Measurements from ENCODE around the gene GDAP1L1. TPM values are rescaled to one million over a fixed set of nuclear protein-coding genes. Genes with fewer than 3 reads are reported as not detected.

The GDAP1L1 gene
- total and polyA plus RNA-seq, 2 donors (not counting 3 experiments of a cell fraction or from before 2014, with no cell fraction given): not detected

GRCh38 chr20:44221368-44221954 is 25.6 kb upstream of the GDAP1L1 start:
- intact Hi-C loops (cut with micrococcal nuclease): no loop called here
- Histone ChIP-seq H3K27me3 (ENCODE audit: control insufficient read depth in 2 of 2, insufficient read depth in 2 of 2, low read length in 2 of 2) (no peaks in the 10 kb centered on the region), H3K79me2 (ENCODE audit: control insufficient read depth, insufficient read depth, low read length) (no peaks in the 10 kb centered on the region), H2AFZ (ENCODE audit: low read depth, low read length) (no peak overlapping the region), H4K20me1 (replicated peaks; ENCODE audit: control insufficient read depth, extremely low read depth, insufficient read depth, low read length) (no peaks in the 10 kb centered on the region), H3K4me3 (replicated peaks in 1 of 3; ENCODE audit: insufficient read depth in 1 of 3, low read depth in 1 of 3, low read length in 3 of 3) (no peak overlapping the region), H3K9me1 (replicated peaks; ENCODE audit: control insufficient read depth, extremely low read depth, insufficient read depth, low read length) (no peaks in the 10 kb centered on the region), H3K27ac (ENCODE audit: insufficient read depth, low read depth, low read length) (no peak overlapping the region), H3K9ac (replicated peaks; ENCODE audit: extremely low read depth, insufficient read depth, low read length) (no peak overlapping the region), H3K4me2 (ENCODE audit: insufficient read depth, low read length) (no peak overlapping the region), H3K4me1 (ENCODE audit: control insufficient read depth, extremely low read depth, insufficient read depth, low read length) (no peaks in the 10 kb centered on the region), H3K36me3 (ENCODE audit: control insufficient read depth in 2 of 2, extremely low read depth in 1 of 2, insufficient read depth in 2 of 2, low read length in 2 of 2) (no peaks in the 10 kb centered on the region), H3K9me3 (replicated peaks; ENCODE audit: control insufficient read depth, insufficient read depth, low read length) (no peaks in the 10 kb centered on the region)
- no peak for FAIRE-seq
- ChIA-PET POLR2A (no interaction called here), CTCF (interaction anchor here (1.1 to 1.3 kb wide), 2 partner anchors 9 to 89 kb away, joined by 3 read pairs; partner anchors contain the start of gene FITM2)
- TF ChIP-seq EZH2 (IDR thresholded peaks at IDR 0.05; ENCODE audit: borderline replicate concordance, low read depth, low read length, severe bottlenecking): no peak
- TF ChIP-seq, protein P1, sequence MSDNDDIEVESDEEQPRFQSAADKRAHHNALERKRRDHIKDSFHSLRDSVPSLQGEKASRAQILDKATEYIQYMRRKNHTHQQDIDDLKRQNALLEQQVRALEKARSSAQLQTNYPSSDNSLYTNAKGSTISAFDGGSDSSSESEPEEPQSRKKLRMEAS (IDR thresholded peaks at IDR 0.05; ENCODE audit: insufficient read depth, insufficient read length): no peak
- no peak for TF ChIP-seq POLR2AphosphoS5 (IDR thresholded peaks at IDR 0.05; ENCODE audit: insufficient read depth, low read depth, low read length)
- no peak for TF ChIP-seq JUN (IDR thresholded peaks at IDR 0.05; ENCODE audit: borderline replicate concordance, insufficient read depth, insufficient read length, low read depth)
- no peak for TF ChIP-seq MYC (IDR thresholded peaks at IDR 0.05; ENCODE audit: low read depth, low read length)
- TF ChIP-seq FOS (IDR thresholded peaks at IDR 0.05; ENCODE audit: borderline replicate concordance, insufficient read depth, low read length): no peak
- TF ChIP-seq POLR2A (IDR thresholded peaks at IDR 0.05; ENCODE audit: low read depth, low read length): no peak
- BruUV-seq (replicated peaks): no TSS peak
- dilution Hi-C loops (cut with MboI; ENCODE audit: extremely low pct_ligation_motif_present, low sequenced_read_pairs): no loop called here
- DNase-seq (ENCODE audit: low read depth, low spot score): no peak

- Histone ChIP-seq H3K9me1 (replicated peaks; ENCODE audit: control insufficient read depth, extremely low read depth, insufficient read depth, low read length) (no peaks in the 10 kb centered on the region), H3K27ac (ENCODE audit: insufficient read depth, low read depth, low read length) (no peak overlapping the region), H3K36me3 (ENCODE audit: control insufficient read depth in 2 of 2, extremely low read depth in 1 of 2, insufficient read depth in 2 of 2, low read length in 2 of 2) (no peaks in the 10 kb centered on the region), H3K9ac (replicated peaks; ENCODE audit: extremely low read depth, insufficient read depth, low read length) (no peak overlapping the region), H3K4me2 (ENCODE audit: insufficient read depth, low read length) (no peak overlapping the region), H3K79me2 (ENCODE audit: control insufficient read depth, insufficient read depth, low read length) (no peaks in the 10 kb centered on the region), H3K27me3 (ENCODE audit: control insufficient read depth in 2 of 2, insufficient read depth in 2 of 2, low read length in 2 of 2) (no peaks in the 10 kb centered on the region), H3K9me3 (replicated peaks; ENCODE audit: control insufficient read depth, insufficient read depth, low read length) (no peaks in the 10 kb centered on the region), H3K4me1 (ENCODE audit: control insufficient read depth, extremely low read depth, insufficient read depth, low read length) (no peaks in the 10 kb centered on the region), H4K20me1 (replicated peaks; ENCODE audit: control insufficient read depth, extremely low read depth, insufficient read depth, low read length) (no peaks in the 10 kb centered on the region), H3K4me3 (replicated peaks in 1 of 3; ENCODE audit: insufficient read depth in 1 of 3, low read depth in 1 of 3, low read length in 3 of 3) (no peak overlapping the region), H2AFZ (ENCODE audit: low read depth, low read length) (no peak overlapping the region)
- intact Hi-C loops (cut with micrococcal nuclease): no loop called here
- FAIRE-seq (no peak), DNase-seq (ENCODE audit: low read depth, low spot score) (no peak)
- no TSS peak for BruUV-seq (replicated peaks)
- TF ChIP-seq MYC (IDR thresholded peaks at IDR 0.05; ENCODE audit: low read depth, low read length) (no peak), POLR2A (IDR thresholded peaks at IDR 0.05; ENCODE audit: low read depth, low read length) (no peak), GATA2 (IDR thresholded peaks at IDR 0.05; ENCODE audit: insufficient read depth, insufficient read length, low read depth, low read length) (no peak), EZH2 (IDR thresholded peaks at IDR 0.05; ENCODE audit: borderline replicate concordance, low read depth, low read length, severe bottlenecking) (no peak), FOS (IDR thresholded peaks at IDR 0.05; ENCODE audit: borderline replicate concordance, insufficient read depth, low read length) (no peak), JUN (IDR thresholded peaks at IDR 0.05; ENCODE audit: borderline replicate concordance, insufficient read depth, insufficient read length, low read depth) (no peak), POLR2AphosphoS5 (IDR thresholded peaks at IDR 0.05; ENCODE audit: insufficient read depth, low read depth, low read length) (no peak)
- TF ChIP-seq, protein P1 (IDR thresholded peaks at IDR 0.05; ENCODE audit: insufficient read depth, insufficient read length): no peak
- TF ChIP-seq, protein P2, sequence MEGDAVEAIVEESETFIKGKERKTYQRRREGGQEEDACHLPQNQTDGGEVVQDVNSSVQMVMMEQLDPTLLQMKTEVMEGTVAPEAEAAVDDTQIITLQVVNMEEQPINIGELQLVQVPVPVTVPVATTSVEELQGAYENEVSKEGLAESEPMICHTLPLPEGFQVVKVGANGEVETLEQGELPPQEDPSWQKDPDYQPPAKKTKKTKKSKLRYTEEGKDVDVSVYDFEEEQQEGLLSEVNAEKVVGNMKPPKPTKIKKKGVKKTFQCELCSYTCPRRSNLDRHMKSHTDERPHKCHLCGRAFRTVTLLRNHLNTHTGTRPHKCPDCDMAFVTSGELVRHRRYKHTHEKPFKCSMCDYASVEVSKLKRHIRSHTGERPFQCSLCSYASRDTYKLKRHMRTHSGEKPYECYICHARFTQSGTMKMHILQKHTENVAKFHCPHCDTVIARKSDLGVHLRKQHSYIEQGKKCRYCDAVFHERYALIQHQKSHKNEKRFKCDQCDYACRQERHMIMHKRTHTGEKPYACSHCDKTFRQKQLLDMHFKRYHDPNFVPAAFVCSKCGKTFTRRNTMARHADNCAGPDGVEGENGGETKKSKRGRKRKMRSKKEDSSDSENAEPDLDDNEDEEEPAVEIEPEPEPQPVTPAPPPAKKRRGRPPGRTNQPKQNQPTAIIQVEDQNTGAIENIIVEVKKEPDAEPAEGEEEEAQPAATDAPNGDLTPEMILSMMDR (IDR thresholded peaks at IDR 0.05; ENCODE audit: extremely low read depth in 1 of 2, insufficient read depth in 1 of 2, low read depth in 1 of 2, low read length in 2 of 2): no peak
- POLR2A ChIA-PET: no interaction called here
- CTCF ChIA-PET: interaction anchor here (1.1 to 1.3 kb wide), 2 partner anchors 8 to 89 kb away, joined by 3 read pairs; partner anchors contain the start of gene FITM2
- dilution Hi-C loops (cut with MboI; ENCODE audit: extremely low pct_ligation_motif_present, low sequenced_read_pairs): no loop called here
Measured at GRCh38 chr20:44222027-44222426, 25.1 kb upstream of the GDAP1L1 start.
